Neural cell (in vitro differentiated cells): ENCODE results near the gene CEMIP2. TPM values are rescaled to one million over a fixed set of nuclear protein-coding genes. Genes with fewer than 3 reads are reported as not detected.

Experiments used
- H2AFZ ChIP-seq: fragments of 200-600, 300-800 bp; sonication (generic), shearing (Covaris generic); 2 replicates; pipeline ENCODE4 v1.6.0; 2014; ENCODE audit warnings: low read depth, mild to moderate bottlenecking, antibody characterized with exemption, low read length, moderate library complexity
- H3F3A ChIP-seq: fragments of 200-600 bp; shearing (Covaris generic); 2 replicates; pipeline ENCODE4 v1.6.1; 2016; ENCODE audit warnings: mild to moderate bottlenecking, moderate library complexity, mixed read lengths, antibody characterized with exemption, low read length; ENCODE audit not compliant: insufficient read depth, poor library complexity, severe bottlenecking
- H3K27ac ChIP-seq: fragments of 200-600, 300-800 bp; sonication (generic), shearing (Covaris generic); 2 replicates; pipeline ENCODE4 v1.5.1; 2014; ENCODE audit warnings: mild to moderate bottlenecking, low read length, moderate library complexity
- H3K27me3 ChIP-seq: fragments of 300-800, 200-600 bp; sonication (generic), shearing (Covaris generic); 2 replicates; pipeline ENCODE4 v1.6.0; 2014; ENCODE audit warnings: mild to moderate bottlenecking, low read depth, low read length, moderate library complexity; ENCODE audit not compliant: insufficient read depth
- H3K36me3 ChIP-seq: fragments of 300-800, 200-600 bp; sonication (generic), shearing (Covaris generic); 2 replicates; pipeline ENCODE4 v1.5.1; 2014; ENCODE audit warnings: mild to moderate bottlenecking, antibody characterized with exemption, low read length, moderate library complexity; ENCODE audit not compliant: insufficient read depth
- H3K4me2 ChIP-seq: fragments of 300-800, 200-600 bp; sonication (generic), shearing (Covaris generic); 2 replicates; pipeline ENCODE4 v1.6.0; 2014; ENCODE audit warnings: mild to moderate bottlenecking, low read length
- H3K4me3 ChIP-seq: fragments of 300-800, 200-600 bp; sonication (generic), shearing (Covaris generic); 2 replicates; pipeline ENCODE4 v1.5.1; 2014; ENCODE audit warnings: mild to moderate bottlenecking, low read length, moderate library complexity
- H3K79me2 ChIP-seq: fragments of 200-600 bp; shearing (Covaris generic); replicated peaks from 2 replicates; pipeline ENCODE4 v1.6.0; 2014; ENCODE audit warnings: mild to moderate bottlenecking, low read length, moderate library complexity; ENCODE audit not compliant: insufficient read depth
- H3K9ac ChIP-seq: fragments of 300-800, 200-600 bp; sonication (generic), shearing (Covaris generic); 2 replicates; pipeline ENCODE4 v1.6.1; 2016; ENCODE audit warnings: mild to moderate bottlenecking, low read length, mixed read lengths
- H3K9me2 ChIP-seq: fragments of 200-600 bp; shearing (Covaris generic); 2 replicates; pipeline ENCODE4 v1.6.1; 2016; ENCODE audit warnings: mild to moderate bottlenecking, low read length, mixed read lengths; ENCODE audit not compliant: insufficient read depth
- H3K9me3 ChIP-seq: fragments of 200-600, 300-800 bp; sonication (generic), shearing (Covaris generic); 2 replicates; pipeline ENCODE4 v1.6.1; 2016; ENCODE audit warnings: mild to moderate bottlenecking, mixed run types, low read length, moderate library complexity, mixed read lengths
- H4K20me1 ChIP-seq: fragments of 200-600 bp; shearing (Covaris generic); 2 replicates; pipeline ENCODE4 v1.6.1; 2016; ENCODE audit warnings: mild to moderate bottlenecking, mixed run types; ENCODE audit not compliant: insufficient read depth
- EP300 ChIP-seq: fragments of 450-650 bp; conservative IDR thresholded peaks from 2 replicates; pipeline ENCODE4 v1.6.1; 2014; ENCODE audit warnings: antibody characterized with exemption, mild to moderate bottlenecking, moderate library complexity; ENCODE audit not compliant: poor library complexity, severe bottlenecking
- EZH2 ChIP-seq: fragments of 200-600, 300-800 bp; shearing (Covaris generic), sonication (generic); IDR thresholded peaks from 2 replicates; pipeline ENCODE4 v1.6.1; 2014; ENCODE audit warnings: antibody characterized with exemption, low read length, borderline replicate concordance, mild to moderate bottlenecking; ENCODE audit not compliant: insufficient read depth, poor library complexity, severe bottlenecking
- MXI1 ChIP-seq: fragments of 450-650 bp; conservative IDR thresholded peaks from 2 replicates; pipeline ENCODE4 v1.6.1; 2014; ENCODE audit warnings: antibody characterized with exemption, mild to moderate bottlenecking; ENCODE audit not compliant: poor library complexity, severe bottlenecking
- POLR2AphosphoS5 ChIP-seq: IDR thresholded peaks from 2 replicates; pipeline ENCODE4 v1.6.1; 2012
- RAD21 ChIP-seq: fragments of 450-650 bp; conservative IDR thresholded peaks from 2 replicates; pipeline ENCODE4 v1.6.1; 2014; ENCODE audit warnings: antibody characterized with exemption, mild to moderate bottlenecking, moderate library complexity
- SMC3 ChIP-seq: fragments of 450-650 bp; conservative IDR thresholded peaks from 2 replicates; pipeline ENCODE4 v1.6.1; 2014; ENCODE audit warnings: antibody characterized with exemption, mild to moderate bottlenecking, moderate library complexity; ENCODE audit not compliant: poor library complexity
- TAF1 ChIP-seq: IDR thresholded peaks from 2 replicates; pipeline ENCODE4 v1.6.1; 2012; ENCODE audit warnings: low read depth
- polyA plus RNA-seq: library from polyadenylated mRNA; depleted of rRNA; stranded (reverse); fragments of >200 nt; gene quantifications from 2 replicates; pipeline ENCODE4 v1.2.3, GENCODE V29; 2014
- TF ChIP-seq, protein P1 (sequence below): fragments of 450-650 bp; IDR thresholded peaks from 2 replicates; pipeline ENCODE4 v1.5.1; 2014; ENCODE audit warnings: antibody characterized with exemption, mild to moderate bottlenecking, moderate library complexity; ENCODE audit not compliant: poor library complexity, severe bottlenecking
- TF ChIP-seq, protein P2 (sequence below): IDR thresholded peaks from 2 replicates; pipeline ENCODE4 v1.6.1; 2012; ENCODE audit warnings: borderline replicate concordance

Gene CEMIP2
- polyA plus RNA-seq, 1 donor from 2014 or later = 11.3 TPM

DNA sequence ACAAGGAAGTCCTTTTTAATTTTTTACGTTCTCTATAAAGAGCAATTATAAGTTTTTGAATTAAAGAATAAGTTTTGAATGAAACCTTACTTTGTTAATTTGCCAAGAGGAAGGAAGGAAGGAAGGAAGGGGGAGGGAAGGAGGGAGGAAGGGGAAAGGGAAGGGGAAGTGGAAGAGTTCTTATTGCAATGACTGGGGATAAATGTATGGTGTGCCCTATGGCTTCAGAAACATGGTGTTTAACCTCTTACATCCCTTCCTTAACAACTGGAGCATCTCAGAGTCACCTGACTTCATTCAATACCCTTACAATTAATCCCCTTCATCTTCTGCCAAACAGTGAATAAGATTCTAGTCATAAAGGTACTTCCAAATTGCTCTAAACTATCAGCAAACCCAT lies 16.0 kb downstream of the CEMIP2 start:
- no peaks in the 10 kb centered on the region for H3K36me3 ChIP-seq
- no peak overlapping the region for H2AFZ ChIP-seq
- no peaks in the 10 kb centered on the region for H3K9me2 ChIP-seq
- no peaks in the 10 kb centered on the region for H3K27me3 ChIP-seq
- no peaks in the 10 kb centered on the region for H3K9me3 ChIP-seq
- no peaks in the 10 kb centered on the region for H4K20me1 ChIP-seq
- TF ChIP-seq EP300 (no peak), POLR2AphosphoS5 (no peak), MXI1 (no peak), EZH2 (no peak), SMC3 (no peak), RAD21 (no peak)
- TF ChIP-seq, protein P1, sequence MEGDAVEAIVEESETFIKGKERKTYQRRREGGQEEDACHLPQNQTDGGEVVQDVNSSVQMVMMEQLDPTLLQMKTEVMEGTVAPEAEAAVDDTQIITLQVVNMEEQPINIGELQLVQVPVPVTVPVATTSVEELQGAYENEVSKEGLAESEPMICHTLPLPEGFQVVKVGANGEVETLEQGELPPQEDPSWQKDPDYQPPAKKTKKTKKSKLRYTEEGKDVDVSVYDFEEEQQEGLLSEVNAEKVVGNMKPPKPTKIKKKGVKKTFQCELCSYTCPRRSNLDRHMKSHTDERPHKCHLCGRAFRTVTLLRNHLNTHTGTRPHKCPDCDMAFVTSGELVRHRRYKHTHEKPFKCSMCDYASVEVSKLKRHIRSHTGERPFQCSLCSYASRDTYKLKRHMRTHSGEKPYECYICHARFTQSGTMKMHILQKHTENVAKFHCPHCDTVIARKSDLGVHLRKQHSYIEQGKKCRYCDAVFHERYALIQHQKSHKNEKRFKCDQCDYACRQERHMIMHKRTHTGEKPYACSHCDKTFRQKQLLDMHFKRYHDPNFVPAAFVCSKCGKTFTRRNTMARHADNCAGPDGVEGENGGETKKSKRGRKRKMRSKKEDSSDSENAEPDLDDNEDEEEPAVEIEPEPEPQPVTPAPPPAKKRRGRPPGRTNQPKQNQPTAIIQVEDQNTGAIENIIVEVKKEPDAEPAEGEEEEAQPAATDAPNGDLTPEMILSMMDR = no peak
- TF ChIP-seq, protein P2, sequence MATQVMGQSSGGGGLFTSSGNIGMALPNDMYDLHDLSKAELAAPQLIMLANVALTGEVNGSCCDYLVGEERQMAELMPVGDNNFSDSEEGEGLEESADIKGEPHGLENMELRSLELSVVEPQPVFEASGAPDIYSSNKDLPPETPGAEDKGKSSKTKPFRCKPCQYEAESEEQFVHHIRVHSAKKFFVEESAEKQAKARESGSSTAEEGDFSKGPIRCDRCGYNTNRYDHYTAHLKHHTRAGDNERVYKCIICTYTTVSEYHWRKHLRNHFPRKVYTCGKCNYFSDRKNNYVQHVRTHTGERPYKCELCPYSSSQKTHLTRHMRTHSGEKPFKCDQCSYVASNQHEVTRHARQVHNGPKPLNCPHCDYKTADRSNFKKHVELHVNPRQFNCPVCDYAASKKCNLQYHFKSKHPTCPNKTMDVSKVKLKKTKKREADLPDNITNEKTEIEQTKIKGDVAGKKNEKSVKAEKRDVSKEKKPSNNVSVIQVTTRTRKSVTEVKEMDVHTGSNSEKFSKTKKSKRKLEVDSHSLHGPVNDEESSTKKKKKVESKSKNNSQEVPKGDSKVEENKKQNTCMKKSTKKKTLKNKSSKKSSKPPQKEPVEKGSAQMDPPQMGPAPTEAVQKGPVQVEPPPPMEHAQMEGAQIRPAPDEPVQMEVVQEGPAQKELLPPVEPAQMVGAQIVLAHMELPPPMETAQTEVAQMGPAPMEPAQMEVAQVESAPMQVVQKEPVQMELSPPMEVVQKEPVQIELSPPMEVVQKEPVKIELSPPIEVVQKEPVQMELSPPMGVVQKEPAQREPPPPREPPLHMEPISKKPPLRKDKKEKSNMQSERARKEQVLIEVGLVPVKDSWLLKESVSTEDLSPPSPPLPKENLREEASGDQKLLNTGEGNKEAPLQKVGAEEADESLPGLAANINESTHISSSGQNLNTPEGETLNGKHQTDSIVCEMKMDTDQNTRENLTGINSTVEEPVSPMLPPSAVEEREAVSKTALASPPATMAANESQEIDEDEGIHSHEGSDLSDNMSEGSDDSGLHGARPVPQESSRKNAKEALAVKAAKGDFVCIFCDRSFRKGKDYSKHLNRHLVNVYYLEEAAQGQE = no peak
- no peak overlapping the region for H3K27ac ChIP-seq
- peaks cover 59% of the 10 kb centered on the region for H3K79me2 ChIP-seq
- no peak overlapping the region for H3K4me2 ChIP-seq
- no peak overlapping the region for H3K4me3 ChIP-seq
- H3F3A ChIP-seq = no peaks in the 10 kb centered on the region
- H3K9ac ChIP-seq = no peak overlapping the region

DNA sequence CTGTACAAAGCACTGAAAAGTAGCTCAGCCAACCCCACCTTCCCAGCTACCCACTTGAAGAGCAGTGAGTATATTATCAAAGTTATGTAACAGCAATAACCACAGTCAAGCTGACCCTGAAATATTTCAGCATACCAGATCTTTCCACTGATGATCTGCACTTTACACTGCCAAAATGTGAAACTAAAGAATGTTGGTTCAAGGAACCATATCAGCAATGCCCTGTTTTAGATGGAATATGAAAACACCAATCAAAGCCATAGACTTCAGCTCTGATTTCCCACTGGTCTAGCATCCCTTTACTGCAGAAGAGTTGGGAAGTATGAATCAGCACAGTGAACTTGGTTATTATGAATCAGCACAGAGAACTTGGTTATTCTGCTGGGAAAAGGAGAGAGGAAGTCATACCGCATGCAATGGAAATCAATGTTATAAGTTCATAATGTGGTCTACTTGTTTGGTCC lies 20.0 kb downstream of the CEMIP2 start:
- no peak overlapping the region for H3K9ac ChIP-seq
- H3K27ac ChIP-seq = no peak overlapping the region
- peaks cover 25% of the 10 kb centered on the region for H3K79me2 ChIP-seq
- no peaks in the 10 kb centered on the region for H3K27me3 ChIP-seq
- H2AFZ ChIP-seq = no peak overlapping the region
- no peaks in the 10 kb centered on the region for H3K36me3 ChIP-seq
- no peaks in the 10 kb centered on the region for H3F3A ChIP-seq
- no peak overlapping the region for H3K4me2 ChIP-seq
- H3K9me3 ChIP-seq = no peaks in the 10 kb centered on the region
- no peaks in the 10 kb centered on the region for H4K20me1 ChIP-seq
- H3K4me3 ChIP-seq = no peak overlapping the region
- TF ChIP-seq, protein P1 = no peak
- TF ChIP-seq RAD21 (no peak), SMC3 (no peak), EP300 (no peak), TAF1 (no peak), POLR2AphosphoS5 (no peak), MXI1 (no peak), EZH2 (no peak)
- TF ChIP-seq, protein P2 = no peak
- H3K9me2 ChIP-seq = no peaks in the 10 kb centered on the region
